Stimulated activated naive CD4-positive, alpha-beta T cell (primary cell): ENCODE data around the gene NTNG1.

Experiments used
- DNase-seq, 6 experiments: peaks; one replicate each; lab custom pipeline; 2025; lab: John Stamatoyannopoulos, UW

Gene NTNG1

GRCh38 chr1:107512836-107513235 lies 372.0 kb downstream of the NTNG1 start:
- DNase-seq: no peak

DNA sequence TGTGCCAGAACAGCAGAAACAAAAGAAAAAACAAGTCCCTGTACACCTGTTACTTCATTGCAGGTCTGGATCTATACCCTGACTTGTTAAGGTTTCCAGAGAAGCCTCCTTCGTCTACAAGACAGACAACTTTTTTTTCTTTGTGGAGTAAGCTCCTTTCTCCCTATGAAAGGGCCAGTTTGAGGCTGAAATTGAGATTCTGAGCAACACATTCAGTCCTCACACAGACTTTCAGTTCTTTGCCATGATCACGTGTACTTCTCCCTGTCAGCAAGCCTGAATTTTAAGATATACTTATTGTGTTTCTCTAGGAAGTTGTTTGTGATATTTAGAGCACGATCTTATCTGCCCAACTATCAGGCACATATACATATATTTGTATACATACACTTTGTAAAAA lies 374.0 kb downstream of the NTNG1 start:
- DNase-seq: no peak

- no peak for DNase-seq
Observed at GRCh38 chr1:107515702-107516101, 374.9 kb downstream of the NTNG1 start.

- DNase-seq: no peak
Observed at GRCh38 chr1:107523061-107523460, 382.2 kb downstream of the NTNG1 start.

DNA sequence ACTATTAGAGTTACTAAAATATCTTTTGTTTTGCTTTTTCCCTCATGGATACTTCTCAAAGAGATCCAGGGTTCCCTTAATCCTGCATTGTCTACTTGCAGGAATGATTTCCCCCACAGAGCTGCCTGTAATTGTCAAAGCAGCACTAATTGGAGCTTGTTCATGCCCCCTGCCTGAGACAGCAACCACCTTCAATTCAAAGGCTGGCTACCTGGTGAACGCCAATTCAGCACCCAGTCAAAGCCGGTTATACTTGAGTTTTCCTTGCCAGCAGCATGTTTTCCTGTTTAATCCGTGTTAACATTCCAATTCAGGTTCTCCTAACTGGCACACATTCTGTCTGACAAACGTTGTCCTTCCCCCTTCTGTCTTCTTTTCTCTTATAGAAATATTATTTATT lies 382.9 kb downstream of the NTNG1 start:
- no peak for DNase-seq

DNA sequence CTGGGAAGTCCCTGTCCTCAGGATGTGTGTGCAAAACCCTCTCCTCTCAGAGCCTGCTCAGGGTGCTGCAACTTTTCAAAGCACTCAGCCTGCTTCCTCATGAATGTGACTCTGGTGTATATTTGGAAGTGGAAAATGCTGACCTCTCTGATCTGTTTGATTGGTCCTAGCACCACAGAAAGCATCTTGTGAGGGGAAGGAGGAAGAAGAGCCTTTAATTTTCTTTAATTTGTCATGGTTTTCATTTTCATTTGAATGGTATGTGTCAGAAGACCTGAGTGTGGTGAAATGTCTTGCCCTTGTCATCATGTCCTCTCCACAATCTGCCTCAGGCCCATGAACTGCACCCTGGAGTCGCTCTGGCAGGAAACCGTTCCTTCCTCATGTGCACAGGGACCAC lies 383.5 kb downstream of the NTNG1 start:
- no peak for DNase-seq

DNA sequence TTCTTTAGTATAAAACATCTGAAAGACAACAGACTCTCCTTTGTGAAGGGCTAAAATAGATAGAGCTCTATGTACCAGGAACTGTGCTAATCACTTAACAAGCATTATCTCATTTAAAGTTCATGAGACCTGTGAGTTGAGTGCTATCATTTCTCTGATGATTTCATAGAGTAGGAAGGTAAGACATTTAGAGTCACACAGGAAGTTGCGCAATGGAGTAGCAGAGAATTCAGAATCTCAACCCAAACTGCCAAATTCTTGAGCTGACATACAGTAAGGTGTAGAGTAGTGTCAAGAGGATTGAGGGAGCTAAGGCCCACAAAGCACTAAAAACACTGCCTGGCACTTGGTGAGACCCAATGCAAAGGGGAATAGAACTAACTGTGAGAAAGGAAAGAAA lies 384.3 kb downstream of the NTNG1 start:
- no peak for DNase-seq

DNA sequence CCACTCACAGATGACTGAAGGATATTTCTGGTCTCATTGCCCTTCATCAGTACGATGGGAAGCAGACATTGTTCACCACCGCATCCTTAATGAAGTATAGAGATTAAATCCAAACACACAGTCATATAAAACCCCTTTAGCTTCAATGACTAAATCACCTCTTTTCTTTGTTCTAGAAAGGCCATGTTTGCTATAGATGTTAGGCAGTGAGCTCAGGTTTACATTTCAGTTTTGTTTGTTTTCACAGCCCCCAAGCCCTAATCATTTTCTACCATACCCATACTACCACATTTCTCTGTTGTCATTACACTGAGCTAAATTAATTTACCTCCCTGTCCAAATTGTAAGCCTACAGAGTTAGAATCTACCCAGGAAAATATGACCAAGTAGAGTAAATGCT lies 385.1 kb downstream of the NTNG1 start:
- DNase-seq: no peak

- DNase-seq: no peak
Observed at GRCh38 chr1:107526524-107527198, 385.8 kb downstream of the NTNG1 start.

DNA sequence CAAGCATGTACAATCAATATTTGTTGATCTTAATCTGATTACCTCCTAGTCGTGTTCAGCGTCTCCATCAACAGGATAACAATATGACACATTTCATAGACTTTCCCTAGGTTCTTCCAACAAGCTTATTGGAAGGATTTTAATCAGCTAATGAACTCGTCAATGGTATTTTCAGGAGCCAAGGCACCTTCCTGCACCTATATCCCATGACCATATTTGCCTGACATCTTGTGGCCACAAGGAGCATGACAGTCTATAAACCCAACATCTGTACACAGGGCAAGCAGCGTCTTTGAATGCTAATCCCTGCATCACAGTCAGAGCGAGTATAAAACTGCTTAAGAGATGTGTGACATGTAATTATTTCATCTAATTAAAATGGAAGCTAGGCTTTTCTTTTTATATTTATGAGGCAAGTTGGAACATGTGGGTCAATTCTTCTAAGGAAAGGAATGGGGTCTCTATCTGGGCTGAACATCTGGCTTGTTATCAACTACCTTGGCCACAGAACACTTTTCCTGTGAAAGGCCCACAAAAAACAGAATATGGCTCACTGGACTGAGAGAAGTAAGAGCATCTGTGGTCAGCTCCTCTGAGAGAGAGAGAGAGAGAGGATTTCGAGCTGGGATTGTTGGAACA lies 388.8 kb downstream of the NTNG1 start:
- no peak for DNase-seq

- DNase-seq: no peak
Observed at GRCh38 chr1:107530543-107530942, 389.7 kb downstream of the NTNG1 start.

GRCh38 chr1:107531065-107531908 lies 390.4 kb downstream of the NTNG1 start:
- DNase-seq: no peak

DNA sequence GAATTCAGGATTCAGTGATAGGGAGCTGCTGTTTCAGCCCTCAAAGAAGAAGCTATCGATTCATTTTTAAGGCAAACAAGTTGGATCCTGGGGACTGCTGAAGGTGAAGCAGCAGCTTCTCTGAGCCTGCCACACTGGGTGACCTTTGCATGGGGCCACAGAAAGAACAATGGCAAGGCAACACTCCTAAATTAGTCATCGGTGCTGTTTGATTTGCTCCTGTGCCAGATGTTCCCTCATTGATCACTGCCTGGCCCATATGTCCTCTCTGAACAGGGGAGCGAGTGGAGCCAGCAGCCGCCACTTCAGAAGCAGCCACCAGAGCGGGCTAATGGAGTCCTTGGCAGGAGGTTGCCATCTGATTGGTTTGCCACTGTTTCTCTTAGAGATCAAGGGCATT lies 391.5 kb downstream of the NTNG1 start:
- no peak for DNase-seq
